K562 (cell line): Measurements from ENCODE around the gene RAD54L. TPM values are rescaled to one million over a fixed set of nuclear protein-coding genes. Genes with fewer than 3 reads are reported as not detected.
A peak's percentile ranks its signal among the peaks of the same experiment; 100 is the strongest.

Experiments
- DDX20 ChIP-seq: fragments of 450-650 bp; IDR thresholded peaks from 2 replicates; pipeline ENCODE4 v1.6.1; 2016; ENCODE audit warnings: missing genetic modification characterization, low read depth, mild to moderate bottlenecking, missing compliant biosample characterization, moderate library complexity
- EGR1 ChIP-seq: fragments of 450-650 bp; conservative IDR thresholded peaks from 2 replicates; pipeline ENCODE4 v1.6.1; 2017; ENCODE audit warnings: mild to moderate bottlenecking
- HDAC3 ChIP-seq: fragments of 450-650 bp; IDR thresholded peaks from 2 replicates; pipeline ENCODE4 v1.6.1; 2018; ENCODE audit warnings: borderline replicate concordance, mild to moderate bottlenecking, moderate library complexity; ENCODE audit not compliant: partially characterized antibody
- NEUROD1 ChIP-seq: fragments of 150-350 bp; IDR thresholded peaks from 2 replicates; pipeline ENCODE4 v1.6.1; 2014; ENCODE audit warnings: borderline replicate concordance, low read length, low read depth; ENCODE audit not compliant: partially characterized antibody
- NR4A1 ChIP-seq, 2 experiments: fragments of 250-450 bp in 1 of 2; fragments of 450-650 bp in 1 of 2; sonication (Bioruptor Pico) in 1 of 2; IDR thresholded peaks; 2 replicates each; pipeline versions ENCODE4 v1.4.0 to v1.6.1; 2016 to 2020; ENCODE audit warnings: mild to moderate bottlenecking in 2 of 2, missing compliant biosample characterization in 1 of 2, missing genetic modification characterization in 1 of 2, moderate library complexity in 1 of 2
- PHB2 ChIP-seq: fragments of 450-650 bp; IDR thresholded peaks from 2 replicates; pipeline ENCODE4 v1.6.1; 2017; ENCODE audit warnings: low read depth
- PHTF2 ChIP-seq: fragments of 250-450 bp; sonication (Bioruptor Pico); IDR thresholded peaks from 2 replicates; pipeline ENCODE4 v1.5.0; 2021; ENCODE audit warnings: mild to moderate bottlenecking
- PYGO2 ChIP-seq: fragments of 450-650 bp; IDR thresholded peaks from 2 replicates; pipeline ENCODE4 v1.6.1; 2016; ENCODE audit warnings: mild to moderate bottlenecking, missing genetic modification characterization, moderate library complexity, missing compliant biosample characterization
- RBM34 ChIP-seq: fragments of 200-400 bp; formaldehyde crosslinking; IDR thresholded peaks from 2 replicates; pipeline ENCODE4 v1.6.1; 2018; ENCODE audit warnings: low read length, borderline replicate concordance; ENCODE audit not compliant: insufficient read depth
- ZNF239 ChIP-seq: fragments of 250-450 bp; sonication (Bioruptor Pico); IDR thresholded peaks from 2 replicates; pipeline ENCODE4 v1.4.0; 2020; ENCODE audit warnings: mild to moderate bottlenecking
- polyA plus RNA-seq, 8 experiments: library from polyadenylated mRNA; depleted of rRNA in 4 of 8; stranded (reverse) in 5 of 8; unstranded in 3 of 8; fragments of >200 nt; fragmentation: Nextera tagmentation in 2 of 8; fragmentation: Illumina TruSeq in 1 of 8; extraction: Ambion mirVana in 2 of 8; extraction: Trizol in 1 of 8; gene quantifications; 2 replicates each; pipeline versions ENCODE4 v1.2.1 to v1.2.3, GENCODE V29; 2011 to 2014; ENCODE audit warnings: inconsistent platforms in 1 of 8, missing spikeins in 1 of 8
- total RNA-seq, 7 experiments: library from RNA; depleted of rRNA in 6 of 7; stranded (reverse); fragments of >200 nt in 6 of 7; fragmentation: Illumina TruSeq in 2 of 7; extraction: Trizol in 2 of 7; gene quantifications; 2 replicates each; pipeline versions ENCODE4 v1.2.1 to v1.2.3, GENCODE V29; 2011 to 2021; ENCODE audit warnings: low replicate concordance in 1 of 7
- TF ChIP-seq, protein P1 (sequence below): fragments of 250-450 bp; sonication (Bioruptor Pico); IDR thresholded peaks from 2 replicates; pipeline ENCODE4 v1.5.1; 2021; ENCODE audit warnings: mild to moderate bottlenecking
- TF ChIP-seq, protein P2 (sequence below): fragments of 250-450 bp; sonication (Bioruptor Pico); IDR thresholded peaks from 2 replicates; pipeline ENCODE4 v1.5.0; 2020; ENCODE audit warnings: mild to moderate bottlenecking, borderline replicate concordance
- TF ChIP-seq, protein P3 (sequence below): fragments of 450-650 bp; IDR thresholded peaks from 2 replicates; pipeline ENCODE4 v1.6.1; 2017; ENCODE audit warnings: antibody characterized with exemption, mild to moderate bottlenecking
- TF ChIP-seq, protein P4 (sequence below): fragments of 450-650 bp; IDR thresholded peaks from 2 replicates; pipeline ENCODE4 v1.6.1; 2016; ENCODE audit warnings: antibody characterized with exemption

Gene RAD54L
- total and polyA plus RNA-seq, 9 of the 15 experiments (the other 6 are each of a cell fraction or from before 2014, with no cell fraction given) = 17.9 to 92.3 (median 37.5) TPM

DNA sequence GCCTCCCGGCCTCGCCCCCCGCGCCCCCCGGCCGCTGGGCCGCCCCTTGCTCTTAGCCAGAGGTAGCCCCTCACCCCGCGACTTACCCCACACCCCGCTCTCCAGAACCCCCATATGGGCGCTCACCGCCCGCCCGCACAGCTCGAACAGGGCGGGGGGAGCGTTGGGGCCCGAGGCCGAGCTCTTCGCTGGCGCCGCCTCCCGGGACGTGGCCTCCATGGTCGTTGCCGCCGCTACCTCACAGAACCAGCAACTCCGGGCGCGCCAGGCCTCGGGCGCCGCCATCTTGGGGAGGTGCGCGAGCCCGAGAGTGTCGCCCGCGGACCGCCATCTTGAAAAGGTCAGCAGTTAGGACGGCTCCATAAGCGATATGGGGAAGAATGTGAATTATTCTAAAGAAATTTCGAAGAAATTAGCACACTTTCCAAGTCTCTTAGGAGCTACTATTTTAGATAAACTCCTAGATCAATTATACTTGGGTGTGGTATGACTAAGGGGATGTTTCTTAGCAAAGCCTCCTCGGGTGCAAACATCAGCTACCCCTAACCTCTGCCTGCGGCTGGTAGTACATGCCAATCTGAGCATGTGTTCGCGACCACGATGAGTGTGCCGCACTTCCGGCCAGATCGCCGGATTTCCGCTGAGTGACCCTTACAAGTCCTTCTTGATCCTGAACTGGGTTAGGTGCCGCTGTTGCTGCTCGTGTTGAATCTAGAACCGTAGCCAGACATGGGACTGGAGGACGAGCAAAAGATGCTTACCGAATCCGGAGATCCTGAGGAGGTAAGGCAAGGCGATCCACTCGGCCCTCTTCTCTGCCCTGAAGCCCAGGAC is 55.7 kb downstream of the RAD54L start, which contains the start of the genes LRRC41 and UQCRH (continued):
- TF ChIP-seq, protein P1, sequence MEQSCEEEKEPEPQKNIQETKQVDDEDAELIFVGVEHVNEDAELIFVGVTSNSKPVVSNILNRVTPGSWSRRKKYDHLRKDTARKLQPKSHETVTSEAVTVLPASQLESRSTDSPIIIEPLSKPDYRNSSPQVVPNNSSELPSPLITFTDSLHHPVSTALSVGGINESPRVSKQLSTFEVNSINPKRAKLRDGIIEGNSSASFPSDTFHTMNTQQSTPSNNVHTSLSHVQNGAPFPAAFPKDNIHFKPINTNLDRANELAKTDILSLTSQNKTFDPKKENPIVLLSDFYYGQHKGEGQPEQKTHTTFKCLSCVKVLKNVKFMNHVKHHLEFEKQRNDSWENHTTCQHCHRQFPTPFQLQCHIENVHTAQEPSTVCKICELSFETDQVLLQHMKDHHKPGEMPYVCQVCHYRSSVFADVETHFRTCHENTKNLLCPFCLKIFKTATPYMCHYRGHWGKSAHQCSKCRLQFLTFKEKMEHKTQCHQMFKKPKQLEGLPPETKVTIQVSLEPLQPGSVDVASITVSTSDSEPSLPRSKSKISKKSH (CRISPR knock-in tag) = no peak
- TF ChIP-seq NR4A1 (CRISPR knock-in tag; IDR thresholded peaks at IDR 0.05) (no peak), NR4A1 (tag; IDR thresholded peaks at IDR 0.05) (peak; percentile 93), EGR1 (peak; percentile 30; the same call in 1 of the 2 replicates), NEUROD1 (peak; percentile 76), PHB2 (no peak), HDAC3 (no peak), PYGO2 (no peak), DDX20 (no peak; the same call in 1 of the 2 replicates), RBM34 (no peak), PHTF2 (no peak), ZNF239 (CRISPR knock-in tag) (no peak)
- TF ChIP-seq, protein P2, sequence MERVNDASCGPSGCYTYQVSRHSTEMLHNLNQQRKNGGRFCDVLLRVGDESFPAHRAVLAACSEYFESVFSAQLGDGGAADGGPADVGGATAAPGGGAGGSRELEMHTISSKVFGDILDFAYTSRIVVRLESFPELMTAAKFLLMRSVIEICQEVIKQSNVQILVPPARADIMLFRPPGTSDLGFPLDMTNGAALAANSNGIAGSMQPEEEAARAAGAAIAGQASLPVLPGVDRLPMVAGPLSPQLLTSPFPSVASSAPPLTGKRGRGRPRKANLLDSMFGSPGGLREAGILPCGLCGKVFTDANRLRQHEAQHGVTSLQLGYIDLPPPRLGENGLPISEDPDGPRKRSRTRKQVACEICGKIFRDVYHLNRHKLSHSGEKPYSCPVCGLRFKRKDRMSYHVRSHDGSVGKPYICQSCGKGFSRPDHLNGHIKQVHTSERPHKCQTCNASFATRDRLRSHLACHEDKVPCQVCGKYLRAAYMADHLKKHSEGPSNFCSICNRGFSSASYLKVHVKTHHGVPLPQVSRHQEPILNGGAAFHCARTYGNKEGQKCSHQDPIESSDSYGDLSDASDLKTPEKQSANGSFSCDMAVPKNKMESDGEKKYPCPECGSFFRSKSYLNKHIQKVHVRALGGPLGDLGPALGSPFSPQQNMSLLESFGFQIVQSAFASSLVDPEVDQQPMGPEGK = no peak
- TF ChIP-seq, protein P3, sequence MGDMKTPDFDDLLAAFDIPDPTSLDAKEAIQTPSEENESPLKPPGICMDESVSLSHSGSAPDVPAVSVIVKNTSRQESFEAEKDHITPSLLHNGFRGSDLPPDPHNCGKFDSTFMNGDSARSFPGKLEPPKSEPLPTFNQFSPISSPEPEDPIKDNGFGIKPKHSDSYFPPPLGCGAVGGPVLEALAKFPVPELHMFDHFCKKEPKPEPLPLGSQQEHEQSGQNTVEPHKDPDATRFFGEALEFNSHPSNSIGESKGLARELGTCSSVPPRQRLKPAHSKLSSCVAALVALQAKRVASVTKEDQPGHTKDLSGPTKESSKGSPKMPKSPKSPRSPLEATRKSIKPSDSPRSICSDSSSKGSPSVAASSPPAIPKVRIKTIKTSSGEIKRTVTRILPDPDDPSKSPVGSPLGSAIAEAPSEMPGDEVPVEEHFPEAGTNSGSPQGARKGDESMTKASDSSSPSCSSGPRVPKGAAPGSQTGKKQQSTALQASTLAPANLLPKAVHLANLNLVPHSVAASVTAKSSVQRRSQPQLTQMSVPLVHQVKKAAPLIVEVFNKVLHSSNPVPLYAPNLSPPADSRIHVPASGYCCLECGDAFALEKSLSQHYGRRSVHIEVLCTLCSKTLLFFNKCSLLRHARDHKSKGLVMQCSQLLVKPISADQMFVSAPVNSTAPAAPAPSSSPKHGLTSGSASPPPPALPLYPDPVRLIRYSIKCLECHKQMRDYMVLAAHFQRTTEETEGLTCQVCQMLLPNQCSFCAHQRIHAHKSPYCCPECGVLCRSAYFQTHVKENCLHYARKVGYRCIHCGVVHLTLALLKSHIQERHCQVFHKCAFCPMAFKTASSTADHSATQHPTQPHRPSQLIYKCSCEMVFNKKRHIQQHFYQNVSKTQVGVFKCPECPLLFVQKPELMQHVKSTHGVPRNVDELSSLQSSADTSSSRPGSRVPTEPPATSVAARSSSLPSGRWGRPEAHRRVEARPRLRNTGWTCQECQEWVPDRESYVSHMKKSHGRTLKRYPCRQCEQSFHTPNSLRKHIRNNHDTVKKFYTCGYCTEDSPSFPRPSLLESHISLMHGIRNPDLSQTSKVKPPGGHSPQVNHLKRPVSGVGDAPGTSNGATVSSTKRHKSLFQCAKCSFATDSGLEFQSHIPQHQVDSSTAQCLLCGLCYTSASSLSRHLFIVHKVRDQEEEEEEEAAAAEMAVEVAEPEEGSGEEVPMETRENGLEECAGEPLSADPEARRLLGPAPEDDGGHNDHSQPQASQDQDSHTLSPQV = no peak
- TF ChIP-seq, protein P4, sequence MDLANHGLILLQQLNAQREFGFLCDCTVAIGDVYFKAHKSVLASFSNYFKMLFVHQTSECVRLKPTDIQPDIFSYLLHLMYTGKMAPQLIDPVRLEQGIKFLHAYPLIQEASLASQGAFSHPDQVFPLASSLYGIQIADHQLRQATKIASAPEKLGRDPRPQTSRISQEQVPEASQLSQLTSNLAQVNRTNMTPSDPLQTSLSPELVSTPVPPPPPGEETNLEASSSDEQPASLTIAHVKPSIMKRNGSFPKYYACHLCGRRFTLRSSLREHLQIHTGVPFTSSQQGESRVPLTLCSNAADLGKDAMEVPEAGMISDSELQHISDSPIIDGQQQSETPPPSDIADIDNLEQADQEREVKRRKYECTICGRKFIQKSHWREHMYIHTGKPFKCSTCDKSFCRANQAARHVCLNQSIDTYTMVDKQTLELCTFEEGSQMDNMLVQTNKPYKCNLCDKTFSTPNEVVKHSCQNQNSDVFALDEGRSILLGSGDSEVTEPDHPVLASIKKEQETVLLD = no peak
